RWPE2 (cell line): ENCODE results near the gene SMYD3.
"Not testable (repeated sequence)": the region's sequence is repeated elsewhere in the genome, so short reads cannot be mapped to it uniquely, and the experiment has no call there.

ENCODE experiments used
- ATAC-seq: fragments of 200-7000 bp; cut with Tn5 transposase; 3 replicates; pipeline ENCODE4 v1.9.1; 2021; ENCODE audit warnings: low read depth
- DNase-seq: peaks from one replicate; pipeline ENCODE4 v3.0.0-alpha.2; 2020; ENCODE audit warnings: low spot score
- H3K27ac ChIP-seq: fragments of 450-650 bp; 2 replicates; pipeline ENCODE4 v1.5.1; 2017; ENCODE audit warnings: mild to moderate bottlenecking; ENCODE audit not compliant: poor library complexity, severe bottlenecking
- H3K27me3 ChIP-seq: fragments of 250-450 bp; sonication (Bioruptor Pico); 2 replicates; pipeline ENCODE4 v1.5.1; 2021; ENCODE audit warnings: mild to moderate bottlenecking, moderate library complexity; ENCODE audit not compliant: insufficient read depth, poor library complexity, severe bottlenecking
- H3K36me3 ChIP-seq: fragments of 250-450 bp; sonication (Bioruptor Pico); 2 replicates; pipeline ENCODE4 v1.5.1; 2020; ENCODE audit warnings: low read depth, mild to moderate bottlenecking, moderate library complexity
- H3K4me1 ChIP-seq: fragments of 250-450 bp; sonication (Bioruptor Pico); 2 replicates; pipeline ENCODE4 v1.5.1; 2021; ENCODE audit warnings: mild to moderate bottlenecking, moderate library complexity; ENCODE audit not compliant: insufficient read depth, poor library complexity, severe bottlenecking
- H3K4me3 ChIP-seq: fragments of 250-450 bp; sonication (Bioruptor Pico); 2 replicates; pipeline ENCODE4 v1.5.1; 2021; ENCODE audit warnings: mild to moderate bottlenecking, moderate library complexity; ENCODE audit not compliant: severe bottlenecking
- H3K9me3 ChIP-seq: fragments of 250-450 bp; sonication (Bioruptor Pico); 2 replicates; pipeline ENCODE4 v1.5.1; 2021; ENCODE audit warnings: mild to moderate bottlenecking, moderate library complexity; ENCODE audit not compliant: severe bottlenecking
- TF ChIP-seq, protein P1 (sequence below): fragments of 450-650 bp; IDR thresholded peaks from one replicate; pipeline ENCODE4 v1.5.1; 2017; ENCODE audit warnings: mild to moderate bottlenecking, moderate library complexity; ENCODE audit not compliant: poor library complexity, severe bottlenecking

The SMYD3 gene

DNA sequence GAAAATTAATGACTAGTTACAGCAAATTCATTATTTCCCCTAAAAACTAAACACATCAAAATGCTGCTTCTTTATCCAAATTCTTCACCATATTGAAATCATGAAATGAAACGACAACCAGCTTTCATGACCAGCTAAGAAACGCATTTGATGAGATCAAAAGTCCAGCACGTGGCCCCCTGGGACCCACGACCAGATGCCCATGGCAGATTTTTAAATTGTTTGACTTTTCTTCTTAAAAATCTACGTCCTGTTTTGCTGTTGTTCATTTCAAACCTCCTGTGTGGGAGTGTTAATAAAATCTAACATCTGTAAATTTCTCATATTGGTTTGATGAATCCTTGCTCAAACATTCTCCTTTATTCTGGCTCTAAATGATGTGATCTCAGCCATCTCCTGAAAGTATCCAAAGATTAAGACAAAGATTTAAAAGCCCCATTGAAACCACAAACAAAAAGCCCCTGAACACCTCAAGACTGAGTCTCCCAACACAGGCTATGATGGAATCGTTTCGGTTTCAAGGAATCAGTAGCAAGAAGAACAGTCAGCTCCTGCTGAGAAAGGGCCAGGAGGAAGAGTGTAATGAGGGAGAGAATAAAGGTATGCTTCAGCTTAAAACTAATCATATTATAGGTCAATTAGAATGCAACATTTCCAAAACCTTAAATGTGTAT lies 523.6 kb downstream of the SMYD3 start:
- TF ChIP-seq, protein P1, sequence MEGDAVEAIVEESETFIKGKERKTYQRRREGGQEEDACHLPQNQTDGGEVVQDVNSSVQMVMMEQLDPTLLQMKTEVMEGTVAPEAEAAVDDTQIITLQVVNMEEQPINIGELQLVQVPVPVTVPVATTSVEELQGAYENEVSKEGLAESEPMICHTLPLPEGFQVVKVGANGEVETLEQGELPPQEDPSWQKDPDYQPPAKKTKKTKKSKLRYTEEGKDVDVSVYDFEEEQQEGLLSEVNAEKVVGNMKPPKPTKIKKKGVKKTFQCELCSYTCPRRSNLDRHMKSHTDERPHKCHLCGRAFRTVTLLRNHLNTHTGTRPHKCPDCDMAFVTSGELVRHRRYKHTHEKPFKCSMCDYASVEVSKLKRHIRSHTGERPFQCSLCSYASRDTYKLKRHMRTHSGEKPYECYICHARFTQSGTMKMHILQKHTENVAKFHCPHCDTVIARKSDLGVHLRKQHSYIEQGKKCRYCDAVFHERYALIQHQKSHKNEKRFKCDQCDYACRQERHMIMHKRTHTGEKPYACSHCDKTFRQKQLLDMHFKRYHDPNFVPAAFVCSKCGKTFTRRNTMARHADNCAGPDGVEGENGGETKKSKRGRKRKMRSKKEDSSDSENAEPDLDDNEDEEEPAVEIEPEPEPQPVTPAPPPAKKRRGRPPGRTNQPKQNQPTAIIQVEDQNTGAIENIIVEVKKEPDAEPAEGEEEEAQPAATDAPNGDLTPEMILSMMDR: no peak
- H3K4me1 ChIP-seq: peaks cover 9% of the 10 kb centered on the region
- DNase-seq: no peak
- H3K4me3 ChIP-seq: no peak overlapping the region
- ATAC-seq: no peak
- no peaks in the 10 kb centered on the region for H3K27me3 ChIP-seq
- H3K36me3 ChIP-seq: no peaks in the 10 kb centered on the region
- no peak overlapping the region for H3K27ac ChIP-seq
- H3K9me3 ChIP-seq: no peaks in the 10 kb centered on the region

DNA sequence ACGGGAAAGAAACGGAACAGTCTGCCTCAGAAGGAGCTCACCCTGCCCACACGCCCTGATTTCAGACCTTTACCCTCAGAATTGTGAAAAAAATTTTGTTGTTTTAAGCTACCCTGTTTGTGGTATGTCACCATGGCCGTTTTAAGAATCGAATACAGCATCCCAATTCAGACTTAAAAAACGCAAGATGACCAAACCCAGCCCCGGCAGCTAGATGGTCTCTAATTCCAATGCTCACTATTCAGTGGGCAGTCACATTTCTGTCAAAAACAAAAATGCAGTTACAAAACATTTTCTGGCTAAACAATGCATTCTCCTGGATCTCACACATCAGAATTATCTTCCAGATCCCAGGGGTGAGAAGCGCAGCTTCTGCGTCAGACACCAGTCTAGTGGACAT lies 527.5 kb downstream of the SMYD3 start:
- Histone ChIP-seq H3K4me3 (no peak overlapping the region), H3K36me3 (no peaks in the 10 kb centered on the region), H3K27ac (no peak overlapping the region), H3K4me1 (no peaks in the 10 kb centered on the region), H3K27me3 (no peaks in the 10 kb centered on the region), H3K9me3 (no peaks in the 10 kb centered on the region)
- TF ChIP-seq, protein P1: no peak
- DNase-seq (no peak), ATAC-seq (no peak)

DNA sequence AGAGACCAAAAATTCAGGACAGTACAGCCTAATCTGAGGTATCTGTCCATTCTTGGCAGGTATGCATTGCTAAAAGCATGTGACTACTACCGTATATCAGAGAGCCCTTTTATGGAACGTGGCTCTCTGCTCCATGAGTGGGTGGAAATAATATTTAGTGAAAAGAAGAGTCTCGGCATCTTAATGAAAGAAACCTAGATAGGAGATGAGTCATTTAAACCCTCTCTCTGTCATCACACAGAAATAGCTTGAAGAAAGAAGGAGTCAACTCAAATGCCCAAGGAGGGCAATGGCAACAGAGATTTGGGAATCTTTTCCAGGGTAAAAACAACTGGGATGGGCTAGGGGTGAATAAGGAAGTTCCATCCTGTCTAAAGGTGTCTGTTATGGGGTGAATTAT lies 528.2 kb downstream of the SMYD3 start:
- TF ChIP-seq, protein P1: no peak
- Histone ChIP-seq H3K4me3 (no peak overlapping the region), H3K4me1 (no peaks in the 10 kb centered on the region), H3K36me3 (no peaks in the 10 kb centered on the region), H3K27me3 (no peaks in the 10 kb centered on the region), H3K27ac (no peak overlapping the region), H3K9me3 (no peaks in the 10 kb centered on the region)
- ATAC-seq (no peak), DNase-seq (no peak)

DNA sequence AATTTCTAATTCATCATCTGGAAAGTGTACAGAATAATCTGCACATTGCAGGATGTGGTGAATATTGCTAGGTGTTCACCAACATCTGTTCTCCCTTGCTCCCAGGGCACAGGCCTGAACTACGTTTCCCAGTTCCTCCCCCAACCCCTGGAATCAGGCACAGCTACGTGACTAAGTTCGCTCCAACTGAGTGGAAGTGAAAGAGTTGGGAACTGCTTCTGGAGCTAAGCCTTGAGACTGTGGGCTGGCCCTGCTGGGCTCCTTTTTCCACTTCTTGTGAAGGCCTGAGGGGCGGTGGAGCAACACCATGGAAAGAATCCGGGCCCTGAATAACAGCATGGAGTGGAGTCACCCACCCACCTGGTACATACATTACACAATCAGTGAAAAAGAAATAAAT lies 534.6 kb downstream of the SMYD3 start:
- TF ChIP-seq, protein P1: no peak
- no peak for ATAC-seq
- H3K9me3 ChIP-seq: no peaks in the 10 kb centered on the region
- no peaks in the 10 kb centered on the region for H3K4me1 ChIP-seq
- H3K4me3 ChIP-seq: no peak overlapping the region
- no peaks in the 10 kb centered on the region for H3K36me3 ChIP-seq
- no peaks in the 10 kb centered on the region for H3K27me3 ChIP-seq
- no peak overlapping the region for H3K27ac ChIP-seq
- no peak for DNase-seq

DNA sequence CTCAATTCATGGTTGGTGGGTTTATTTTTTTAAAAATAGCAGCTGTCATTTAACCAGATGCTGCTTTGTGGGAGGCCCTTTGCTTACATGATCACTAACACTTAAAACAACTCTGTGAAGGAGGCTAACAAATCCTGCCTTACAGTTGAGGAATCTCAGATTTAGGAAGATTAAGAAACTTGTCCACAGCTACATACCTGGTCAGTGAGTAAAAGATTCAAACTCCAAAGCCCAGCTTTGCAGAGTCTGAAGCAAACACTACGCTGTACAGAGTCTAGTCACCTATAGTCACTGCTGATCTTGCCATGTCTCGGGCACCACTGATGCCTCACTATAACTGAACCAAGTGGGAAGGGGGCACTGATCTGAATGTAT lies 535.4 kb downstream of the SMYD3 start:
- DNase-seq: no peak
- Histone ChIP-seq H3K4me3 (no peak overlapping the region), H3K27ac (no peak overlapping the region)

DNA sequence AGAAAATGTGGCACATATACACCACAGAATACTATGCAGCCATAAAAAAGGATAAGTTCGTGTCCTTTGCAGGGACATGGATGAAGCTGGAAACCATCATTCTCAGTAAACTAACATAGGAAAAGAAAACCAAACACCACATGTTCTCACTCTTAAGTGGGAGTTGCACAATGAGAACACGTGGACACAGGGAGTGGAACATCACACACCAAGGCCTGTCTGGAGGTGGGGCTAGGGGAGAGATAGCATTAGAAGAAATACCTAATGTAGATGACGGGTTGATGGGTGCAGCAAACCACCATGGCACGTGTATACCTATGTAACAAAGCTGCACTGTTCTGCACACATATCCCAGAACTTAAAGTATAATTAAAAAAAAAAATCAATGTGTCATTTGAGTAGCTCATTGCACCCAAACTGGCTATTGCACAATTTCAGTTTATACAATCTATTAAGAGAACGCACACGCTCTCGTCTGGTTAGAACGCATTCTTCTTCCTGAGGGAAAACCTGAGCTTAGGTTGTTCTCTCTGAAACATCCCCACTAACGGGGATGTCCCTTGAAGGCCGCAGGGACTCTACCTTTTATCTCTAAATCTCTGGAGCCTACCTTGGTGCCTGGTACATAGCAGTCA lies 535.9 kb downstream of the SMYD3 start:
- H3K4me1 ChIP-seq, H3K4me3 ChIP-seq, ATAC-seq, H3K27me3 ChIP-seq, H3K9me3 ChIP-seq, DNase-seq, H3K36me3 ChIP-seq, H3K27ac ChIP-seq: not testable (repeated sequence)

More for the DNA sequence above, 535.4 kb downstream of the SMYD3 start:
- no peaks in the 10 kb centered on the region for H3K27me3 ChIP-seq
- ATAC-seq: no peak
- H3K9me3 ChIP-seq: no peaks in the 10 kb centered on the region
- TF ChIP-seq, protein P1: no peak
- no peaks in the 10 kb centered on the region for H3K36me3 ChIP-seq
- H3K4me1 ChIP-seq: no peaks in the 10 kb centered on the region
